Activated T-cell treated with anti-CD3 and anti-CD28 coated beads, Interleukin-2, amount 50 U/mL, for 4 hours (primary cell): Measurements from ENCODE around the gene CATSPER4. TPM values are rescaled to one million over a fixed set of nuclear protein-coding genes. Genes with fewer than 3 reads are reported as not detected.

Experiments
- ATAC-seq, 2 donors: fragments of 200-7000 bp; cut with Tn5 transposase; one replicate each; pipeline ENCODE4 v1.10.0; 2021
- DNase-seq: peaks from one replicate; pipeline ENCODE4 v3.0.0-alpha.2; 2020
- H3K27me3 Mint-ChIP-seq: one replicate; pipeline ENCODE4 v1.8.0; 2021; ENCODE audit warnings: low read depth, mixed read lengths
- H3K36me3 Mint-ChIP-seq: one replicate; pipeline ENCODE4 v1.8.0; 2022; ENCODE audit warnings: mixed read lengths; ENCODE audit not compliant: insufficient read depth
- H3K4me1 Mint-ChIP-seq: one replicate; pipeline ENCODE4 v1.8.0; 2021; ENCODE audit warnings: low read depth, mixed read lengths
- H3K4me3 Mint-ChIP-seq: one replicate; pipeline ENCODE4 v1.8.0; 2021; ENCODE audit warnings: mild to moderate bottlenecking, moderate library complexity, mixed read lengths
- H3K9me3 Mint-ChIP-seq: one replicate; pipeline ENCODE4 v1.8.0; 2021; ENCODE audit warnings: mixed read lengths
- total RNA-seq, 3 donors: library from RNA; stranded (reverse); gene quantifications; one replicate each; pipeline ENCODE4 v1.2.1, GENCODE V29; 2021

CATSPER4 gene
- total RNA-seq, 3 donors from 2014 or later: not detected

DNA sequence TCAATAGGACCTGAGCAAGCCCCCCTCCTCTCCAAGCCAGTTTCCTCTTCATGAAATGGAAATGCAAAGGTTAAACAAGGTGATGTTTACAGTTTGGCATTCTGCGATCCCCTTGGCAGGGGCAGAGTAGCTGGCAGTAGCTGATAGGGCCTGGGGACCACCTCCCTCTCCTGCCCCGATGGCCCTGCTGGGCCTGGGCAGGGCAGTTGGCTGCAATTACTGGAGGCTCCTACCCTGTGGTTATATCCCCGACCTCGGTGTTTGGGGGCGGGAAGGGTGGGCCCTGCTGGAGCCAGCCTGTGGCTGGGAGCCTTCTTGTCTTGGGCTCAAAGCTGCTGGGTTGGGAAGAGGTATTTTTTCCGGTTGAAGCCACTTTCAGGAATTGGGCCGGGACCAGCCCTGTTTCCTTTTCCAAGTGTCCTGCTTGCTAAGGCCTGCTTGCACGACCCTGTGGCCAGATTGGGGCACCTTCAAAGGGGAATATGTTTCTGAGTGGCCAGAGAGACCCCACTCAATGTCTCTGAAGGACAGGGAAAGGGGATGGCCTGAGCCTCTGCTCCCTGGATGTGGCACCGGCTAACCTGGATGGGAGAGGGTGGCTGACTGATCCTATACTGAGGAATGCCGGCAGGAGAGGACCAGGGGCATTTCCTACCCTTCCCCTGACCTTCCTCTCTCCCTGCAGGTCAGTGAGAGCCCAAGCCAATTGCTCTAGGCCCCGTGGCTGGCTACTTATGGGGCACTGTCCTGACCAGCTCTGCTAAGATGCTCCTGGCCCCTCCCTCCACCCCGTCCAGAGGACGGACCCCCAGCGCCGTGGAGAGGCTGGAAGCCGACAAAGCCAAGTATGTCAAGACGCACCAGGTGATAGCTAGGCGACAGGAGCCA lies 29.6 kb upstream of the CATSPER4 start:
- peaks cover 47% of the 10 kb centered on the region for H3K27me3 Mint-ChIP-seq
- H3K9me3 Mint-ChIP-seq: no peaks in the 10 kb centered on the region
- H3K4me3 Mint-ChIP-seq: no peak overlapping the region
- peaks cover 9% of the 10 kb centered on the region for H3K4me1 Mint-ChIP-seq
- H3K36me3 Mint-ChIP-seq: no peaks in the 10 kb centered on the region
- DNase-seq: no peak
- no peak for ATAC-seq

DNA sequence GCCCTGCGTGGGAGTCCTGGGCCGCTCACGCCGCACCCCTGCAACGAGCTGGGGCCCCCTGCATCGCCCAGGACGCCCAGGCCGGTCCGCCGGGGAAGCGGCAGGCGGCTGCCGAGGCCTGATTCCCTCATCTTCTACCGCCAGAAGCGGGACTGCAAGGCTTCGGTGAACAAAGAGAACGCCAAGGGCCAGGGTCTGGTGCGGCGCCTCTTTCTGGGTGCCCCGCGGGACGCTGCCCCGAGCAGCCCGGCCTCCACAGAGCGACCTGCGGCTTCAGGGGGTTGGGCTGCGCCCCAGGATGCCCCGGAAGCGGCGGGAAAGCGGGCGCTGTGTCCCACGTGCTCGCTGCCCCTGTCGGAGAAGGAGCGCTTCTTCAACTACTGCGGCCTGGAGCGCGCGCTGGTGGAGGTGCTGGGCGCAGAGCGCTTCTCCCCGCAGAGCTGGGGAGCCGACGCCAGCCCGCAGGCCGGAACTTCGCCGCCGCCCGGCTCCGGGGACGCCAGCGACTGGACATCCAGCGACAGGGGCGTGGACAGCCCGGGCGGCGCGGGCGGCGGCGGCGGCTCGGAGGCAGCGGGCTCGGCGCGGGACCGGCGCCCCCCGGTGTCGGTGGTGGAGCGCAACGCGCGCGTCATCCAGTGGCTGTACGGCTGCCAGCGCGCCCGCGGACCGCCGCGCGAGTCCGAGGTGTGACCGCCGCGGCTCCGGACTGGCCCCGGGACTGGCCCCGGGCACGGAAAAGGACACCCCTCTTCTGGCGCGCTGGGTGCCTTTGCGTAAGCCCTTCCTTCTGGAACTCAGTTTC lies 28.8 kb upstream of the CATSPER4 start:
- Mint-ChIP-seq H3K4me3 (peak overlapping the region; percentile 65), H3K36me3 (no peaks in the 10 kb centered on the region), H3K4me1 (peaks cover 9% of the 10 kb centered on the region), H3K27me3 (peaks cover 41% of the 10 kb centered on the region), H3K9me3 (no peaks in the 10 kb centered on the region)
- peak; percentile 26 for DNase-seq
- peak; percentile 69 to 75 for ATAC-seq

DNA sequence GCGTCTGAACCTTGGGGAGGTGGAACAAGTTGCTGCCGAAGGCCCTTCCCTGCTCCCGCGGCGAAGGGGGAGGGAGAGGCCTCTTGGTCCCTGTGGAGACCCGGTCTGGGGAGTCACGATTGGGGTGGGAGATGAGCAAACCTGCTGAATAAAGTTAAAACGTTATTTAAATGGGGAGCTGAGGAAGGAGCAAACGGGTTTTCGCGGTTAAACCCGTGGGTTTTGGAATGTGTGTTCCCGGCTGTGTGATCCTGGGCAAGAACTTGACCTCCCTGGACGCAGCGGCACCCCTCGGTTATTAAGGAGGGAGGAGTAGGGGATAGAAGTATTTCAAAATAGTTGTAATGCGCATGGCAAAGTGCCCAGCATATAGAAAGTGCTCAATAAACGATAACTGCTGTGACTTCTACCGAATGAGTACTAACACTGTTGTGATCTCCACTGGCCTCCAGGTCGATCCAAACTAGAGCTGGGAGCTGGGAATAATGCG lies 28.1 kb upstream of the CATSPER4 start:
- DNase-seq (no peak), ATAC-seq (no peak)
- H3K9me3 Mint-ChIP-seq: no peaks in the 10 kb centered on the region
- H3K4me3 Mint-ChIP-seq: peak overlapping the region; percentile 65
- H3K27me3 Mint-ChIP-seq: peaks cover 39% of the 10 kb centered on the region
- peaks cover 6% of the 10 kb centered on the region for H3K4me1 Mint-ChIP-seq
- H3K36me3 Mint-ChIP-seq: no peaks in the 10 kb centered on the region

DNA sequence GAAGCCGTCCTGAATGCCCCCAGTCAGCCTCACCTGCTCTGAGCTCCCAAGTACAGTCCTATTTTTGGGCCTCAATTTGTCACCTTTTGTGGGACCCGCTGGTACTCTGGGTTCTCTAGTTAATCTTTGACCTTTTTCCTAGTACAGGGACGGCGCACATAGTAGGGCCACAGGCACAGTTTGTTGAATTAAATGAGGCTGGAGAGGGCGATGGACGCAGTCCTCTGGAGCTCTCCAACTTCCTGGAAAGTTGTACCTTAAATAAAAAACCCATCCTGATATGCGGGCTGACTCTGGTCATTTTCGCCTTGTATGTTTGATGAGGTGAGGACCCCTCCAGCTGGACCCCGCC lies 26.7 kb upstream of the CATSPER4 start:
- no peaks in the 10 kb centered on the region for H3K9me3 Mint-ChIP-seq
- H3K4me1 Mint-ChIP-seq: peaks cover 6% of the 10 kb centered on the region
- ATAC-seq: no peak
- peak overlapping the region; percentile 13 for H3K4me3 Mint-ChIP-seq
- H3K27me3 Mint-ChIP-seq: peaks cover 30% of the 10 kb centered on the region
- DNase-seq: no peak
- no peaks in the 10 kb centered on the region for H3K36me3 Mint-ChIP-seq

DNA sequence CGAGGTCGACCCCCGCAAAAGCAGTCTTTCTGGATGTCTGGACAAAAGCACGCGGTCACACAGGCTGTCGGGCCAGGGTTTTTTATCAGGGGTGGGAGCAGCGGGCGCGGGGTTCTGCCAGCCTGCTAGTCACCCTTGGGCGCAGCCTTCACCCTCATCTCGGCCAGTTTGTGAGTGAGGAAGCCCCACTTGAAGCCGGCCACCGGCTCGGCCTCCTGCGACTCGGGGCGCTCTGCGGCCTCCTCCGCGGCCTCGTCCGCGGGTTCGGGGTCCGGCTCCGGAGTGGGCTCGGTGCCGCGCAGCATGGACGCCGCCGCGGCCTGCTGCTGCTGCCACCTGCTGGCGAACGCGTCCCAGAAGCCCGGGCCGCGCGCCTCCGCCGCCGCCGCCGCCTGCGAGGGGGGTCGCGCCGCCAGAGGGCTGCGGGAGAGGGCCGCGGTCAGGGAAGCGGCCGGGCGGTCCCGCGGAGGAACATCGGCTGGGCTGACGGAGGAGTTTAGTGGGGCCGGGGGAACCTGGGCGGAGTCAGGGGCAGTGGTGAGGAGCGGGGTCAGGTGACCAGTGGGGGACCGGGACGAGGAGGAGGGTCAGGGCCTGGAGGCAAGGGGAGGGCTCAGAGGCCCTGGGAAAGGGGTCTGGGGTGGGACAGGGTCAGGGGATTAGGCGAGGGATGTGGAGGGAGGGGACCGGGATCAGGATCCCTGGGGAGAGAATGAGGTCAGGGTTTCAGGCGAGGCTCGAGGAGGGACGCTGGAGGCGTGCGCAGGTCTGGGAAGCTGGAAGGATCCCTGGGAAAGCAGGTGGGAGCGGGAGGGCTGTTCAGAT lies 26.2 kb upstream of the CATSPER4 start:
- peaks cover 27% of the 10 kb centered on the region for H3K27me3 Mint-ChIP-seq
- peaks cover 8% of the 10 kb centered on the region for H3K4me1 Mint-ChIP-seq
- ATAC-seq: peak; percentile 72 to 76

DNA sequence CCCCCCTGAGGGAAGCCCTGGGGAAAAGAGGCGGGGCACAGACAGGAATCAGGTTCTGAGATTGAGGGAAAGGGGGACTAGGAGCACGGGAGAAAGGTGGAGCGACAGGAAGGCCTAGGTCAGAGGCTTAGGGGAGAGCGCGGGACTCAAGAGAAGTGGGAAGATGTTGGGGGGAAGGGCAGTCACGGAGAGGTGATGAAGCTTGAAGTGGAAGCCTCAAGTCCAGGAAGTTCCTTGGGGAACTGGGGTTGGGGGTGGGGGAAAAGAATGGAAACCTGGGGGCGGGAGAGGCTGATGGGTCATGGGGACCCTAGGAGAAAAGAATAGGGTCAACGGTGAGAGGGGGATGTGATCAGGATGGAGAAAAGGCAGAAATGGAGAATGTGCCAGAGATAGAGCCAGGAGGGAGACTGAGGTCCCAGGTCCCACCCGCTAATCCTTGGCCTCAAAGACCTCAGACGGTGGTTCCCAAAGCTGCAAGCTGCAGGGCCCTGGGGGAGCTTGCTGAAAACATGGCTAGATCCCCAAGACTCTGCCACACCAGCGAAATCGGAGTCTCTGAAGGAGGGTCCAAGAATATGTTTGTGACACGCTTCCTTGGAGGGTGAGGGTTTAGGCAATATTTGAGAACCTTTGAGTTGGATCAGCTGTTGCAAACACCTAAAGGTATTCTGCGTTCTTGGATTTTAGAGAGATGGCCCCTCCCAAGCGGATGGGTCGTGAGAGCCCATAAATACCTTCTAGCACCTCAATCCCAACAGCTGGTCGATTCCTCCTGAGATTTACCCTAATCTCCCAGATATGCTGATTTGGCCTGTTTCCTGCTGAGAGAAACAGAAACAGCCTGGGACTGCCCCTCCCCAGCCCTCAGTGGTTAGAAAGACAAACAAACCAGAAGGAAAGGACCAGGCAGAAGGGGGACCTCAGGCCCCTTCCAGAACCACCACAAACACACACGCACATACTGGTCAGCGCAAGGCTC lies 25.2 kb upstream of the CATSPER4 start:
- Mint-ChIP-seq H3K4me1 (peaks cover 10% of the 10 kb centered on the region), H3K9me3 (no peaks in the 10 kb centered on the region)

More for the DNA sequence above, 26.2 kb upstream of the CATSPER4 start:
- peak overlapping the region; percentile 50 for H3K4me3 Mint-ChIP-seq
- peak; percentile 48 for DNase-seq
- H3K36me3 Mint-ChIP-seq: no peaks in the 10 kb centered on the region
- H3K9me3 Mint-ChIP-seq: no peaks in the 10 kb centered on the region

DNA sequence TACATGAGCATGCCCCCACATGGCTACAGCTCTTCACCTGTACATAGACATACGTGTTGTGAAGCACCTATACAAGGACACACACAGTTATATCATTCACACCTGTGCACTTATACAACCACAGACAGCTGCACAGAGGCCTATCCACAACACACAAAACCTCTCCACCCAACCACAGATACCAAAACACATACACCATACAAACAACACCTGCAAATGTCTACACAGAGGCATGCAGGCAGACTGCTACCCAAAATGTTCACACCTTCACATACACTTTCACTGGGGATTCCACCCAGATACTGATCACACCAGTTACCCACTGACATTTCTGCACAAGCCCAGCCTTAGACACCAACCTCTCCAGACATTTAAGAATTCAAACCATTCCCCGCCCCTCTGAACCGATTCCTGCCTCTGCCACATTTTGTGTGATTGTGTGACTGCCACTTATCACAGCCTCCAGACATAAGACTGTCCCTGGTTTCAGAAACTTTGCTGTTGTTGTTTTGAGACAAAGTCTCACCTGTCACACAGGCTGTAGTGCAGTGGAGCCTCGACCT lies 23.6 kb upstream of the CATSPER4 start:
- DNase-seq (no peak), ATAC-seq (no peak)
- Mint-ChIP-seq H3K4me3 (no peak overlapping the region), H3K9me3 (no peaks in the 10 kb centered on the region), H3K27me3 (peaks cover 16% of the 10 kb centered on the region), H3K4me1 (peaks cover 20% of the 10 kb centered on the region), H3K36me3 (no peaks in the 10 kb centered on the region)

More for the DNA sequence above, 25.2 kb upstream of the CATSPER4 start:
- ATAC-seq (no peak), DNase-seq (no peak)
- peak overlapping the region; percentile 50 for H3K4me3 Mint-ChIP-seq
- H3K27me3 Mint-ChIP-seq: peaks cover 21% of the 10 kb centered on the region
- no peaks in the 10 kb centered on the region for H3K36me3 Mint-ChIP-seq

DNA sequence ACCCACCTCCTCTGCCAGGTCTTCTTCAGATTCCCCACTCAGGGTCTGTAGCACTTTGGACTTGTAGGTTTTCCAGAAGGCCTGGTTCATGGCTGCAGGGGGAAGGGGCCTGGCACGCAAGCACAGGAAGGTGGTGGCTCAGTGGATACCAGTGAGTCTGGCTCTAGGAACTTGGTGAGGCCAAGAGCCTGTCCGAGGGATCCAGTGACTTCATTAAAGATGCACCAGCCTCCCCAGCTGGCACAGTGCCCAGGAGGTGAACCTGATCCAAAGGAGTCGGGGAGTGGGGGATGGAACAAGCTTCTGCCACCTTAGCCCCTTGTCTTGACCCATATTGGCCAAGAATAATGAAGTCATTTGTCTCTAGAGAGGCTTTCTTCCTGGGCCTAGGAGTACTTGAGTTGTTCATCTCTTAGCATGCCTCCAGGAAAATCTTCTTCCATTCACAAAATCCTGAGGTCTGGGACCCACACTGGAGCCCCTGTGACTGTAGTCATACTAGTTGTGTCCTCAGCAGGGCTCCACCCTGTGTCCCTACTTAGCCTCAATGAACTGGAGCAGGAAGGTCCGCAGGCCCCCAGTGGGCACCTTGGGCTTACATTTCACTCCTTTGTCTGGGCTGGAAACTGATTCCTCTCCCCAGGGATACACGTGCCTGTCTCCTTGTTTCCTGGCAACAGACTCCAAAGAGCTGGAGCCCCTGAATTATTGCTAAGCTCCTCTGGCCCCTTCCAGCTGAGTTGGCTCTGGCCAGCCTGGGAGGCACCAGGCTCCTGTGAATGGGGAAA lies 21.8 kb upstream of the CATSPER4 start, which contains the start of gene C1orf232:
TSS of gene C1orf232 (minus strand) at position 554 of the 788 bp plus-strand sequence. CDS start at position 90, 464 bp downstream.
- ATAC-seq (no peak), DNase-seq (no peak)
- peaks cover 3% of the 10 kb centered on the region for H3K27me3 Mint-ChIP-seq
- no peaks in the 10 kb centered on the region for H3K36me3 Mint-ChIP-seq
- peak within 1 kb of the TSS; percentile 93 for H3K4me3 Mint-ChIP-seq
- peaks cover 15% of the 10 kb centered on the region for H3K4me1 Mint-ChIP-seq
- H3K9me3 Mint-ChIP-seq: no peaks in the 10 kb centered on the region

DNA sequence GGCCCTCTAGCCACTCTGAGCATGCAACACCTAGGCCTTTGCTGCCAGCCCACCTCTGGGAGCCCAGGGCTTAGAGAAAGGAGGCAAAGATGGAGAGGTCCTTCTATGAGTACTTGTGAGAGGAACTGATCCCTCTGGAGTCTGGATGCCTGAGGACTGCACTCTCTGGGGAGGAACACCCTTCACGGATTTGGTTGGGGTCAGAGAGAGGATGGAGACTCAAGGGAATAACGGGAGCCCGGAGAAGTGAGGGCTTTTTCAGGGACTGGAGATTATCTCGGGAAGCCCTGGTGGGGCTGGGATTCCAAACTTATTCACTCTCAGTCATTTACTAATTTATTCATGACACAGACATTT lies 21.2 kb upstream of the CATSPER4 start:
- no peak for ATAC-seq

DNA sequence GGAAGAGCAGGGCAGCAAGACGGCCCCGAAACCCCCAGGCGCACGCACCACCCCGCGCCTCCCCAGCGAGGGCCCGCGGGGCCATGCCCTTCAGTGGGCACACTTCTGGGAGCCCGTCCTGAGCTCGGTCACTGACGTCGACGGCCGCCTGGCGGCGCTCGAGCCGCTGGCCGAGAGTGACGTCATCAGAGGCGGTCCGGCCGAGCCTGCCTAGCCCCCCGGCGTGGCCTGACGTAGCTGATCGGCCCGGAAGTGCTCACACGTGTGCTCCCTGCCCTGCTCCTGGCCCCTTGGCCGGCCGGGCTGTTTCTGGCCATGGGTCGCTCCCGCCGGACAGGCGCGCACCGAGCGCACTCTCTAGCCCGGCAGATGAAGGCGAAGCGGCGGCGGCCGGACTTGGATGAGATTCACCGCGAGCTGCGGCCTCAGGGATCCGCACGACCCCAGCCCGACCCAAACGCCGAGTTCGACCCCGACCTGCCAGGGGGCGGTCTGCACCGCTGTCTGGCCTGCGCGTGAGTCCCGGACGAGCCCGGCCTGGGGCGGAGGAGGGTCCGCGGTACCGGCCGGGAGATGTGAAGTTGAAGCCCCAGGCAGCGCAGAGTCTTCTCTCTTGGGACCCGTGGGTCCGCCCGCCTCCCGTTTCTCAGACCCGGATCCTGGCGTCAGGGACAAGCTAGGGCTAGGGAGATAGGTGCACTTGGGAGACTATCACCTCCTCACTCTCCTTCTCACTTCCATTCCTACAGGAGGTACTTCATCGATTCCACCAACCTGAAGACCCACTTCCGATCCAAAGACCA lies 20.5 kb upstream of the CATSPER4 start, which contains the start of gene ZNF593:
TSS of gene ZNF593 (plus strand) at position 240 of the 803 bp plus-strand sequence. CDS start at position 316, 76 bp downstream.
- Mint-ChIP-seq H3K4me1 (peaks cover 14% of the 10 kb centered on the region), H3K27me3 (no peaks in the 10 kb centered on the region), H3K4me3 (peak within 1 kb of the TSS; percentile 93), H3K36me3 (no peaks in the 10 kb centered on the region), H3K9me3 (no peaks in the 10 kb centered on the region)
- ATAC-seq: peak; percentile 92 to 93
- DNase-seq: peak; percentile 86

More for the DNA sequence above, 21.2 kb upstream of the CATSPER4 start:
- Mint-ChIP-seq H3K27me3 (no peaks in the 10 kb centered on the region), H3K4me3 (peak overlapping the region; percentile 93), H3K9me3 (no peaks in the 10 kb centered on the region), H3K36me3 (no peaks in the 10 kb centered on the region), H3K4me1 (peaks cover 14% of the 10 kb centered on the region)
- no peak for DNase-seq

DNA sequence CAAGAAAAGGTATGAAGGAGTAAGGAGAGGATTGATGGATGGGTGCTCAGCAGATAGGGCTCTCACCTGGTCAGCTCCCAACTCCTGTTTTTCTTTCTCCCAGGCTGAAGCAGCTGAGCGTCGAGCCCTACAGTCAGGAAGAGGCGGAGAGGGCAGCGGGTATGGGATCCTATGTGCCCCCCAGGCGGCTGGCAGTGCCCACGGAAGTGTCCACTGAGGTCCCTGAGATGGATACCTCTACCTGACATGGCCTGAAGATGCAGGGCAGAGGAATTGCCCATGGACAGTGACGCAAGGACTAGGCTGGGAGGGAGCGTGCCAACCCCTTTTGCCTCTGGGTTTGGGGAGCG lies 20.0 kb upstream of the CATSPER4 start:
- Mint-ChIP-seq H3K27me3 (no peaks in the 10 kb centered on the region), H3K4me3 (peak overlapping the region; percentile 93), H3K36me3 (no peaks in the 10 kb centered on the region), H3K4me1 (peaks cover 14% of the 10 kb centered on the region), H3K9me3 (no peaks in the 10 kb centered on the region)
- no peak for DNase-seq
- ATAC-seq: no peak
